ENCODE results near the gene HNRNPAB.
"Not testable (repeated sequence)": the region's sequence is repeated elsewhere in the genome, so short reads cannot be mapped to it uniquely, and the experiment has no call there.

Gene HNRNPAB

GRCh38 chr5:178215280-178216002 is 11.1 kb downstream of the HNRNPAB start:
- H3K27ac Mint-ChIP-seq: peak overlapping the region; percentile 95 to 98
- H3K4me1 Mint-ChIP-seq: peaks cover 58% of the 10 kb centered on the region
- peak overlapping the region in 1 of 2 donors; percentile 55 for H3K4me3 Mint-ChIP-seq
- peak; percentile 36 for ATAC-seq
- no peaks in the 10 kb centered on the region for H3K27me3 Mint-ChIP-seq
- no peak for DNase-seq
- no peaks in the 10 kb centered on the region for H3K9me3 Mint-ChIP-seq

GRCh38 chr5:178216088-178216534 is 11.8 kb downstream of the HNRNPAB start:
- DNase-seq: peak in 1 of 2 donors; percentile 52
- Mint-ChIP-seq H3K4me3 (peak overlapping the region in 1 of 2 donors; percentile 24), H3K27me3 (no peaks in the 10 kb centered on the region), H3K27ac (peak overlapping the region; percentile 95 to 98), H3K4me1 (peaks cover 62% of the 10 kb centered on the region), H3K9me3 (no peaks in the 10 kb centered on the region)
- ATAC-seq: peak; percentile 67

- ATAC-seq (no peak), DNase-seq (no peak)
- Mint-ChIP-seq H3K27me3 (no peaks in the 10 kb centered on the region), H3K9me3 (no peaks in the 10 kb centered on the region), H3K4me3 (no peak overlapping the region), H3K27ac (peak overlapping the region; percentile 42 to 98), H3K4me1 (peaks cover 62% of the 10 kb centered on the region)
Observed at GRCh38 chr5:178216779-178217178, 12.4 kb downstream of the HNRNPAB start.

DNA sequence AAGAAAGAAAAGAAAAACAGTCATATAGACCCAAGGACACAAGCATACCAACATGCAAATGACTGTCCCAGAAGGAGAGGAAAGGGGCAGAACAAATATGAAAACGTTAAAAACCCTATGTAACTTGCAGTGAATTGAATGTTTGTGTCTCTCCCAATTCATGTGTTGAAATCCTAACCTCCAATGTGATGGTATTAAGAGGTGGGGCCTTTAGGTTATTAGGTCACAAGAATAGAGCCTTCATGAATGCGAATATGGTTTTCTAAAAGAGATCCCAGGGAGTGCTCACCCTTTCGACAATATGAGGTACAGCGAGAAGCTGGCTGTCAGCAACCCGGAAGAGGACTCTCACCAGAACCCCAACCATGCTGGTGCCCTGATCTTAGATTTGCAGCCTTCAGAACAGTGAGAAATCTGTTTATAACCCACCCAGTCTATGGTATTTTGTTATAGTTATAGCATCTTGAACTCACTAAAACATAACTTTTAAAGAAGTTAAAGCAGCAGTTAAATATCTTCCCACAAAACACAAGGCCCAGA is 14.0 kb downstream of the HNRNPAB start:
- ATAC-seq: no peak
- H3K4me3 Mint-ChIP-seq: no peak overlapping the region

GRCh38 chr5:178218827-178219226 is 14.5 kb downstream of the HNRNPAB start:
- no peaks in the 10 kb centered on the region for H3K27me3 Mint-ChIP-seq
- no peak overlapping the region for H3K4me3 Mint-ChIP-seq
- peaks cover 53% of the 10 kb centered on the region for H3K4me1 Mint-ChIP-seq
- no peak for ATAC-seq
- no peak for DNase-seq
- H3K9me3 Mint-ChIP-seq: no peaks in the 10 kb centered on the region
- peak overlapping the region in 1 of 2 donors; percentile 36 for H3K27ac Mint-ChIP-seq

More for the DNA sequence above, 14.0 kb downstream of the HNRNPAB start:
- Mint-ChIP-seq H3K4me1 (peaks cover 53% of the 10 kb centered on the region), H3K27ac (peak overlapping the region in 1 of 2 donors; percentile 36), H3K9me3 (no peaks in the 10 kb centered on the region), H3K27me3 (no peaks in the 10 kb centered on the region)
- no peak for DNase-seq

DNA sequence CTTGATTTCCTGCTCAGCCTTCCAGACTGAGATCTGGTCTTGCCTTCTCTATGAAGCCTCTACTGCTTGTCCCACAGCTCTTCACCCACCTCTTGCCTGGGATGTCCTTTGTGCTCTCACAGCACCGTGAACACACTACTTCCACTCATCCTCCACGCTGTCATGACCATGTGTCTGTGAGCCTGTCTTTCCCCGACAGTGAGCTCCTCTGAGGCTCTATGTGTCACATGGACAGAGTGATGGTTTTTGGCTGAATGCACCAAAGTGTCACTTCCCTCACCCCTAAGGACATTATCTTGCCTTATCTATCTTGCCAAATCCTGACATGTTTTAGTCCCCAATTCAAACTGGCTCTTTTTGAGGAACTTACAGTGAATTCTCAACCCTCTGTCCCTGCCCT is 16.9 kb downstream of the HNRNPAB start:
- Mint-ChIP-seq H3K27me3 (no peaks in the 10 kb centered on the region), H3K27ac (peak overlapping the region; percentile 38 to 42), H3K4me1 (peaks cover 32% of the 10 kb centered on the region), H3K4me3 (no peak overlapping the region), H3K9me3 (no peaks in the 10 kb centered on the region)
- ATAC-seq: peak; percentile 33
- DNase-seq: no peak

DNA sequence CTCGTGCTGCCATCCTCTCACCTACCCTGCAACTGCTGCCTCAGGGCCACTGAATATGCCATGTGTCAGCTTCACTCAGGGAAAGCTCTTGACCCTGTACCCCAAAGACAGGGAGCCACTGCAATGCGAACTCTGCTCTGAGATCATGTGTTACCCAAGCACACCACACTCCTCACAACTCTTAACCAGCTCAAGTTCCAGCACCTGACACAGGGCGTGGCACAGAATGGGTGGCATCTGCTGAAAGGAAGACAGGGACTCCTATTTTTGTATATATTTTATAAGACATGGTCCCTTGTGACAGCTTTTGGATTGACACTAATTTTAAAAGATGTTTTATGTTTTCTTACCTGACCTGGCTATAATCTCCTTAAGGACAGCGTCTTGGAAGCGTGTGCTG is 17.5 kb downstream of the HNRNPAB start:
- peak overlapping the region in 1 of 2 donors; percentile 77 for H3K27ac Mint-ChIP-seq
- ATAC-seq (no peak), DNase-seq (no peak)
- peaks cover 27% of the 10 kb centered on the region for H3K4me1 Mint-ChIP-seq
- no peaks in the 10 kb centered on the region for H3K9me3 Mint-ChIP-seq
- no peak overlapping the region for H3K4me3 Mint-ChIP-seq
- H3K27me3 Mint-ChIP-seq: no peaks in the 10 kb centered on the region

- Mint-ChIP-seq H3K4me3 (no peak overlapping the region), H3K27me3 (no peaks in the 10 kb centered on the region), H3K9me3 (no peaks in the 10 kb centered on the region), H3K4me1 (peaks cover 30% of the 10 kb centered on the region), H3K27ac (no peak overlapping the region)
- no peak for ATAC-seq
- DNase-seq: no peak
Observed at GRCh38 chr5:178222292-178222691, 18.0 kb downstream of the HNRNPAB start.

DNA sequence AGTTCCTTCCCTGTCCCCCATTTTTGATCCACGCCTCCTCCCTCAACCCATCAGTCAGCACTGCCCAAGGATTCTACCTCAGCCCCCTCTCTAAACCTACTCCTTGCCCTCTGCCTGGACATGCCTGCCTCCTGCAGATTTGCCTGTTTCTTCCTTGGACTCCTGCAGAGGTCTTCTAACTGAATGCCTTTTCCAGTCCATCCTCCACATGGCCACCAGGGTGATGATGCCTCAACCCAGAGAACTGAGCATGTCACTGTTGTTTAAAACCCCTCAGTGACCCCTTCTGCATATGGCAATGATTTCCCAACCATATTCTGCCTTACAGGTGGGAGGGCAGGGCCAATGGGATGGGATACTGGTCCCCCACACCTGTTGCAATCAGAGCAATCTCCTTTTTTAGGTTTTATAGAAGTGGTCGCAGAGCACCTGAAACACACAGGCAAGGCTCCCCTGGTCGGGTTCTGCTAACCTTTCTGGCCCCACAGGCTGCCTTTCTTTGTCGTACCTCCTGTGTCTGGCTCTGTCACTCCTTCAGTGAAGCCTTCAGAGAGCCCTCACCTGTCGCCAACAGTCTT is 19.0 kb downstream of the HNRNPAB start:
- Mint-ChIP-seq H3K9me3 (no peaks in the 10 kb centered on the region), H3K27ac (peak overlapping the region; percentile 28 to 38), H3K4me3 (no peak overlapping the region), H3K4me1 (peaks cover 40% of the 10 kb centered on the region), H3K27me3 (no peaks in the 10 kb centered on the region)
- no peak for ATAC-seq
- no peak for DNase-seq

- peak; percentile 31 for ATAC-seq
- Mint-ChIP-seq H3K9me3 (no peaks in the 10 kb centered on the region), H3K27ac (peak overlapping the region in 1 of 2 donors; percentile 48), H3K4me3 (no peak overlapping the region), H3K27me3 (no peaks in the 10 kb centered on the region), H3K4me1 (peaks cover 46% of the 10 kb centered on the region)
- DNase-seq: no peak
Observed at GRCh38 chr5:178223828-178224335, 19.5 kb downstream of the HNRNPAB start.

DNA sequence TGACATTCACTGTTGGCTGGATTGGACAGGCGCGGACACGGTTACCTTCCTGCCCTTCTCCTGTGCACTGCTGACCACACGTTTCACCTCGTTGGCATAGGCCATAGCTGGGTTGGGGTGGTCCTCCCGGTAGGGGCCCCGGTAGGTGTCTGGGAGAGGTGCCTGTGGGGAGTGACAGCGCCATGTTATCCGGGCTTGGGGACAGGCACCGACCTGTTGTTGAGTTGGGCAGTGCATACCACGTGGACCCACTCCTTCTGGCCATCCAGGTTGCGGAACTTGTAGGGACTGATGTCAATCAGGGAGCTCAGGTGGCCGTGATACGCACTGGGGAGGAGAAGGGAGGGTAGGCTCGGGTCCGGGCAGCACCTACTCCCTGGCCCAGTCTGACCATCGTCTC is 20.1 kb downstream of the HNRNPAB start:
- Mint-ChIP-seq H3K27me3 (no peaks in the 10 kb centered on the region), H3K4me1 (peaks cover 51% of the 10 kb centered on the region), H3K4me3 (no peak overlapping the region), H3K9me3 (no peaks in the 10 kb centered on the region), H3K27ac (no peak overlapping the region)
- DNase-seq (no peak), ATAC-seq (no peak)

- DNase-seq (no peak), ATAC-seq (no peak)
- Mint-ChIP-seq H3K27me3 (no peaks in the 10 kb centered on the region), H3K9me3 (no peaks in the 10 kb centered on the region), H3K4me3 (no peak overlapping the region), H3K4me1 (peaks cover 59% of the 10 kb centered on the region), H3K27ac (no peak overlapping the region)
Observed at GRCh38 chr5:178225174-178225573, 20.8 kb downstream of the HNRNPAB start.

- ATAC-seq: no peak
- no peak overlapping the region for H3K27ac Mint-ChIP-seq
- H3K27me3 Mint-ChIP-seq: no peaks in the 10 kb centered on the region
- no peaks in the 10 kb centered on the region for H3K9me3 Mint-ChIP-seq
- H3K4me1 Mint-ChIP-seq: peaks cover 61% of the 10 kb centered on the region
- no peak for DNase-seq
- H3K4me3 Mint-ChIP-seq: no peak overlapping the region
Observed at GRCh38 chr5:178227138-178227659, 22.9 kb downstream of the HNRNPAB start.

- ATAC-seq: no peak
- Mint-ChIP-seq H3K9me3 (no peaks in the 10 kb centered on the region), H3K4me1 (peaks cover 63% of the 10 kb centered on the region), H3K4me3 (no peak overlapping the region), H3K27me3 (no peaks in the 10 kb centered on the region), H3K27ac (peak overlapping the region; percentile 54 to 70)
- DNase-seq: no peak
Observed at GRCh38 chr5:178227929-178228328, 23.6 kb downstream of the HNRNPAB start.

DNA sequence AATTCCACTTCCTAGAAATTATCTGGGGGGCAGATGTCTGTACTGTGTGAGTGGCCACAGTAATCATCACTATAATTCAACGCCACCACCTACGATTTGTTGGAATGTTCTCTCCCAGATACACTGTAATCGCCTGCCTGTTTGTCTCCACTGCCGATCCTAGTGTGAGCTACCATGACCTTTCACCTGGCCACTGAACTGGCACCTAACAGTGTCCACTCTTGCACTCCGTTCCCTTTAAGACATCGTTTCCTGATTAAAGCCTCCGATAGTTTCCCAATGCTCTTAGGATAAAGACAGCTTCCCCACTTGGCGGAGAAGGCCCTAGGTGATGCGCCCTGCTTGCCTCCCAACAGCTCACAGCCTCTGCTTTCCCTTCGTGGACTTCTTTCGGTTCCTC is 24.3 kb downstream of the HNRNPAB start:
- H3K9me3 Mint-ChIP-seq: no peaks in the 10 kb centered on the region
- H3K4me3 Mint-ChIP-seq: no peak overlapping the region
- peaks cover 63% of the 10 kb centered on the region for H3K4me1 Mint-ChIP-seq
- H3K27me3 Mint-ChIP-seq: no peaks in the 10 kb centered on the region
- ATAC-seq: no peak
- peak overlapping the region in 1 of 2 donors; percentile 60 for H3K27ac Mint-ChIP-seq
- no peak for DNase-seq

- not testable (repeated sequence) for H3K27me3 Mint-ChIP-seq, H3K9me3 Mint-ChIP-seq, ATAC-seq, DNase-seq
- Mint-ChIP-seq H3K27ac (peak overlapping the region in 1 of 2 donors; percentile 60), H3K4me3 (peak overlapping the region in 1 of 2 donors; percentile 86), H3K4me1 (peaks cover 61% of the 10 kb centered on the region)
Observed at GRCh38 chr5:178229111-178229510, 24.8 kb downstream of the HNRNPAB start.

Measured in stimulated activated naive CD8-positive, alpha-beta T cell treated with anti-CD3 and anti-CD28 coated beads, Interleukin-15, amount 100 ng/mL, for 72 hours (primary cell).